DOHH2 (cell line): ENCODE data around the gene HS3ST4.

ENCODE experiments used
- EZH2phosphoT487 ChIP-seq: fragments of 200-600 bp; sonication (generic); IDR thresholded peaks from 2 replicates; pipeline ENCODE4 v1.6.1; 2017; ENCODE audit warnings: borderline replicate concordance, mild to moderate bottlenecking, antibody characterized with exemption, low read length, moderate library complexity, mixed read lengths
- TF ChIP-seq, protein P1 (sequence below): fragments of 200-600 bp; sonication (generic); IDR thresholded peaks from one replicate; pipeline ENCODE4 v1.5.1; 2014; ENCODE audit warnings: antibody characterized with exemption, mild to moderate bottlenecking, low read depth, low read length; ENCODE audit not compliant: poor library complexity, severe bottlenecking

DNA sequence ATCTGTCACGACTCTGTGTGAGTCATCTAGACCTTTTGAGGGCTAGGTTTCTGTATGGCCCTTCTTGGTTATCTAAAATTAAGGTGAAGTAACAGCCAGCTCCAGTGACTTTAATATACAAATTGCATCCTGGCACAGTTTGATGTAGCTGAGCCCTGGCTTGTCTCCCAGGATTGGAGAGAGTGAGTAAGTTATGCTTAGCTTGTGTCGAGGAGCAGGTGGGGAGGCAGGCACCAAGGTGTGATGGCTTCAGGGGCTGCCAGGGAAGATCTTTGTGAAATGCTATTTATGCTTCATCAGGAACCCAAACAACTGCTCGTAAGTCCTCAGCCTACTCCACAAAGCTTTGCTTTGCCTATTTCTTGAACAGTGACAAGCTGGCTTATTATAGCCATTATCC, 261.2 kb downstream of the HS3ST4 start:
- TF ChIP-seq, protein P1, sequence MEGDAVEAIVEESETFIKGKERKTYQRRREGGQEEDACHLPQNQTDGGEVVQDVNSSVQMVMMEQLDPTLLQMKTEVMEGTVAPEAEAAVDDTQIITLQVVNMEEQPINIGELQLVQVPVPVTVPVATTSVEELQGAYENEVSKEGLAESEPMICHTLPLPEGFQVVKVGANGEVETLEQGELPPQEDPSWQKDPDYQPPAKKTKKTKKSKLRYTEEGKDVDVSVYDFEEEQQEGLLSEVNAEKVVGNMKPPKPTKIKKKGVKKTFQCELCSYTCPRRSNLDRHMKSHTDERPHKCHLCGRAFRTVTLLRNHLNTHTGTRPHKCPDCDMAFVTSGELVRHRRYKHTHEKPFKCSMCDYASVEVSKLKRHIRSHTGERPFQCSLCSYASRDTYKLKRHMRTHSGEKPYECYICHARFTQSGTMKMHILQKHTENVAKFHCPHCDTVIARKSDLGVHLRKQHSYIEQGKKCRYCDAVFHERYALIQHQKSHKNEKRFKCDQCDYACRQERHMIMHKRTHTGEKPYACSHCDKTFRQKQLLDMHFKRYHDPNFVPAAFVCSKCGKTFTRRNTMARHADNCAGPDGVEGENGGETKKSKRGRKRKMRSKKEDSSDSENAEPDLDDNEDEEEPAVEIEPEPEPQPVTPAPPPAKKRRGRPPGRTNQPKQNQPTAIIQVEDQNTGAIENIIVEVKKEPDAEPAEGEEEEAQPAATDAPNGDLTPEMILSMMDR, result no peak
- TF ChIP-seq EZH2phosphoT487, result no peak
